HepG2 (cell line): ENCODE measurements around the gene OR5B21. TPM values are rescaled to one million over a fixed set of nuclear protein-coding genes. Genes with fewer than 3 reads are reported as not detected.

Source experiments
- ATAC-seq: fragments of 200-7000 bp; cut with Tn5 transposase; 3 replicates; pipeline ENCODE4 v1.9.1; 2020; ENCODE audit warnings: mild to moderate bottlenecking, moderate library complexity
- BruUV-seq: library from RNA; stranded (reverse); fragments of 400-500 nt; replicated peaks from 2 replicates; lab custom pipeline; 2021; lab: Mats Ljungman, UMichigan
- CTCF ChIA-PET: fragments of 300-600 bp; formaldehyde crosslinking; extraction: SDS; loops from one replicate; lab custom pipeline; 2021; ENCODE audit warnings: low total read pairs, inconsistent platforms, low intra/inter-chr PET ratio; lab: Yijun Ruan, JAX
- POLR2A ChIA-PET: fragments of 350-600 bp; sonication (Branson Sonifier 250); formaldehyde crosslinking; loops from one replicate; lab custom pipeline; 2020; ENCODE audit warnings: antibody characterized with exemption, inconsistent platforms; lab: Yijun Ruan, JAX
- DNase-seq: peaks from one replicate; pipeline ENCODE4 v3.0.0-alpha.2; 2015; ENCODE audit warnings: low spot score
- FAIRE-seq: peaks from 3 replicates; lab custom pipeline; 2011; peaks lifted over from hg19 to GRCh38; lab: Jason Lieb, UNC
- H2AFZ ChIP-seq: one replicate; pipeline ENCODE4 v1.6.1; 2011; ENCODE audit warnings: low read length, inconsistent platforms
- H3K27ac ChIP-seq: fragments of 300-600 bp; 3 replicates; pipeline ENCODE4 v1.8.0; 2011; ENCODE audit warnings: mixed run types, mild to moderate bottlenecking, mixed read lengths, low read length, inconsistent platforms; ENCODE audit not compliant: insufficient read depth; ENCODE audit errors: extremely low read length
- H3K27me3 ChIP-seq, 2 experiments: fragments of 200-600 bp in 1 of 2; 2 replicates in 1 of 2; 3 replicates in 1 of 2; pipeline versions ENCODE4 v1.6.0 to v1.8.0; 2011; ENCODE audit warnings: low read length in 2 of 2, mild to moderate bottlenecking in 2 of 2, moderate library complexity in 2 of 2, inconsistent platforms in 1 of 2; ENCODE audit not compliant: insufficient read depth in 2 of 2, control insufficient read depth in 1 of 2
- H3K36me3 ChIP-seq, 2 experiments: fragments of 200-600 bp in 1 of 2; replicated peaks in 1 of 2; 2 replicates in 1 of 2; 3 replicates in 1 of 2; pipeline versions ENCODE4 v1.5.1 to v1.8.0; 2011; ENCODE audit warnings: low read length in 2 of 2, inconsistent platforms in 1 of 2; ENCODE audit not compliant: insufficient read depth in 2 of 2, control insufficient read depth in 1 of 2
- H3K4me1 ChIP-seq: 2 replicates; pipeline ENCODE4 v1.5.1; 2012; ENCODE audit warnings: low read length, inconsistent platforms; ENCODE audit not compliant: insufficient read depth
- H3K4me2 ChIP-seq: 2 replicates; pipeline ENCODE4 v1.6.0; 2011; ENCODE audit warnings: low read depth, low read length, inconsistent platforms
- H3K4me3 ChIP-seq, 3 experiments: fragments of 200-600 bp in 1 of 3; sonication (generic), shearing (Covaris generic) in 1 of 3; replicated peaks in 1 of 3; 2 replicates each; pipeline ENCODE4 v1.5.1; 2011 to 2016; ENCODE audit warnings: low read length in 3 of 3, inconsistent platforms in 2 of 3, low read depth in 2 of 3, mild to moderate bottlenecking in 2 of 3, control low read depth in 1 of 3, mixed read lengths in 1 of 3; ENCODE audit not compliant: insufficient read depth in 1 of 3
- H3K79me2 ChIP-seq: one replicate; pipeline ENCODE4 v1.6.1; 2011; ENCODE audit warnings: low read length, inconsistent platforms; ENCODE audit not compliant: insufficient read depth
- H3K9ac ChIP-seq: 2 replicates; pipeline ENCODE4 v1.6.0; 2011; ENCODE audit warnings: mild to moderate bottlenecking, low read depth, low read length, inconsistent platforms; ENCODE audit not compliant: insufficient read depth
- H3K9me3 ChIP-seq: 2 replicates; pipeline ENCODE4 v1.5.1; 2012; ENCODE audit warnings: mild to moderate bottlenecking, low read length
- H4K20me1 ChIP-seq: 2 replicates; pipeline ENCODE4 v1.6.0; 2011; ENCODE audit warnings: inconsistent platforms, mild to moderate bottlenecking, low read length, moderate library complexity; ENCODE audit not compliant: insufficient read depth
- ARHGAP35 ChIP-seq: sonication (generic); formaldehyde crosslinking; IDR thresholded peaks from 2 replicates; pipeline ENCODE4 v1.9.0; 2022; ENCODE audit warnings: mild to moderate bottlenecking, inconsistent platforms, moderate library complexity, missing genetic modification reagents, borderline replicate concordance
- CENPT ChIP-seq: sonication (generic); formaldehyde crosslinking; IDR thresholded peaks from 2 replicates; pipeline ENCODE4 v1.8.0; 2022; ENCODE audit warnings: low read depth, mild to moderate bottlenecking, moderate library complexity, missing genetic modification reagents
- GATA4 ChIP-seq: sonication (generic); IDR thresholded peaks from 2 replicates; pipeline ENCODE4 v1.6.1; 2016; ENCODE audit warnings: antibody characterized with exemption, low read depth, borderline replicate concordance
- HBP1 ChIP-seq: IDR thresholded peaks from 2 replicates; pipeline ENCODE4 v1.6.1; 2016; ENCODE audit warnings: low read depth, control low read depth
- HDAC2 ChIP-seq: sonication (generic); formaldehyde crosslinking; IDR thresholded peaks from 2 replicates; pipeline ENCODE4 v1.4.0; 2020; ENCODE audit warnings: missing genetic modification reagents
- IRX3 ChIP-seq: sonication (generic); formaldehyde crosslinking; IDR thresholded peaks from 2 replicates; pipeline ENCODE4 v1.8.1; 2023; ENCODE audit warnings: mild to moderate bottlenecking, low read depth, missing genetic modification reagents, borderline replicate concordance
- MYNN ChIP-seq: sonication (generic); formaldehyde crosslinking; IDR thresholded peaks from 2 replicates; pipeline ENCODE4 v1.4.0; 2020; ENCODE audit warnings: mild to moderate bottlenecking, low read depth, missing genetic modification reagents
- NFIC ChIP-seq: IDR thresholded peaks from 2 replicates; pipeline ENCODE4 v1.6.1; 2012; ENCODE audit warnings: mild to moderate bottlenecking, low read length, inconsistent platforms
- WGBS: methylation state at CpG from one replicate; pipeline ENCODE4 v1.1.6; 2017; ENCODE audit warnings: low lambda C conversion rate; 5-methylcytosine and 5-hydroxymethylcytosine counted together
- in situ Hi-C: cut with HindIII; loops from 2 replicates; pipeline ENCODE4 v1.10.0; 2017; ENCODE audit warnings: low pct_unique_long_range_greater_than_20kb; ENCODE audit not compliant: extremely low pct_ligation_motif_present
- intact Hi-C: fragments of 100-400 bp; cut with micrococcal nuclease; formaldehyde crosslinking; loops from one replicate; pipeline ENCODE4 v1.10.0; 2022; ENCODE audit not compliant: unreplicated experiment
- polyA plus RNA-seq, 8 experiments: library from polyadenylated mRNA; depleted of rRNA in 3 of 8; stranded (reverse) in 7 of 8; unstranded in 1 of 8; fragments of >200 nt; fragmentation: Illumina TruSeq in 4 of 8; extraction: Trizol in 4 of 8; gene quantifications; 2 replicates each; pipeline versions ENCODE4 v1.2.1 to v1.2.3, GENCODE V29; 2011 to 2016; ENCODE audit warnings: low read depth in 4 of 8, missing spikeins in 1 of 8, mixed read lengths in 1 of 8; ENCODE audit not compliant: insufficient read depth in 1 of 8
- total RNA-seq, 5 experiments: library from RNA; depleted of rRNA; stranded (reverse); fragments of >200 nt; fragmentation: Illumina TruSeq; extraction: Trizol; gene quantifications; 2 replicates each; pipeline ENCODE4 v1.2.3, GENCODE V29; 2016; ENCODE audit warnings: low read depth in 1 of 5

OR5B21 gene
- total and polyA plus RNA-seq, 2 of the 13 experiments (the other 11 are each of a cell fraction or from before 2014, with no cell fraction given), result not detected

GRCh38 chr11:58487170-58487569 is 20.7 kb downstream of the OR5B21 start:
- TF ChIP-seq CENPT (CRISPR knock-in tag), result no peak
- no peak for TF ChIP-seq HDAC2 (CRISPR knock-in tag)
- TF ChIP-seq MYNN, result no peak
- TF ChIP-seq NFIC, result no peak
- TF ChIP-seq GATA4, result no peak
- no peak for TF ChIP-seq IRX3
- TF ChIP-seq HBP1, result no peak
- no peak for ATAC-seq
- in situ Hi-C loops, result loop anchor here (25.0 kb wide), 1 partner anchor 325 kb away; no protein-coding TSS in a partner anchor
- intact Hi-C loops, result no loop called here
- Histone ChIP-seq H3K27me3 (no peaks in the 10 kb centered on the region), H3K36me3 (no peaks in the 10 kb centered on the region), H4K20me1 (no peaks in the 10 kb centered on the region), H3K4me3 (no peak overlapping the region), H3K27ac (no peak overlapping the region), H3K9ac (no peak overlapping the region), H3K4me1 (no peaks in the 10 kb centered on the region), H3K79me2 (no peaks in the 10 kb centered on the region), H3K4me2 (no peak overlapping the region), H3K9me3 (no peaks in the 10 kb centered on the region), H2AFZ (no peak overlapping the region)
- FAIRE-seq, result no peak
- BruUV-seq, result no TSS peak
- CTCF ChIA-PET, result no interaction called here
- POLR2A ChIA-PET, result no interaction called here
- DNase-seq, result no peak

- H3K4me2 ChIP-seq, result no peak overlapping the region
- DNase-seq, result no peak
- ChIA-PET CTCF (no interaction called here), POLR2A (no interaction called here)
- no peaks in the 10 kb centered on the region for H3K36me3 ChIP-seq
- no peak for TF ChIP-seq ARHGAP35 (CRISPR knock-in tag)
- no peaks in the 10 kb centered on the region for H3K4me1 ChIP-seq
- H2AFZ ChIP-seq, result no peak overlapping the region
- WGBS, result 0% methylated on average over 1 of the region's 1 CpG
- no peak for ATAC-seq
- no peaks in the 10 kb centered on the region for H3K79me2 ChIP-seq
- intact Hi-C loops, result no loop called here
- no TSS peak for BruUV-seq
- H3K9ac ChIP-seq, result no peak overlapping the region
- H3K9me3 ChIP-seq, result no peaks in the 10 kb centered on the region
- H3K27me3 ChIP-seq, result no peaks in the 10 kb centered on the region
- H3K27ac ChIP-seq, result no peak overlapping the region
- no peaks in the 10 kb centered on the region for H4K20me1 ChIP-seq
- no peak for FAIRE-seq
- in situ Hi-C loops, result loop anchor here (25.0 kb wide), 1 partner anchor 324 kb away; no protein-coding TSS in a partner anchor
- no peak overlapping the region for H3K4me3 ChIP-seq
These were observed 21.9 kb downstream of the OR5B21 start for GRCh38 chr11:58485961-58486360.
